GM12872 (cell line): Measurements from ENCODE around the gene RNF213.

Experiments
- CTCF ChIP-seq: IDR thresholded peaks from 3 replicates; pipeline ENCODE4 v1.5.1; 2011; ENCODE audit warnings: low read depth, mild to moderate bottlenecking, low read length, moderate library complexity; ENCODE audit not compliant: insufficient read depth

RNF213 gene

GRCh38 chr17:80312621-80313135, 52.0 kb downstream of the RNF213 start:
- no peak for TF ChIP-seq CTCF

GRCh38 chr17:80313160-80313829, 52.6 kb downstream of the RNF213 start:
- TF ChIP-seq CTCF: no peak

- no peak for TF ChIP-seq CTCF
Observed at GRCh38 chr17:80315517-80316182, 55.0 kb downstream of the RNF213 start.

- no peak for TF ChIP-seq CTCF
Observed at GRCh38 chr17:80316431-80316830, 55.8 kb downstream of the RNF213 start.

- no peak for TF ChIP-seq CTCF
Observed at GRCh38 chr17:80316927-80317705, 56.5 kb downstream of the RNF213 start.

- no peak for TF ChIP-seq CTCF
Observed at GRCh38 chr17:80317706-80317980, 57.0 kb downstream of the RNF213 start.

GRCh38 chr17:80318166-80318565, 57.5 kb downstream of the RNF213 start:
- no peak for TF ChIP-seq CTCF
